ENCODE measurements around the gene NR2F1.
"Not testable (repeated sequence)": the region's sequence is repeated elsewhere in the genome, so short reads cannot be mapped to it uniquely, and the experiment has no call there.

Gene NR2F1

GRCh38 chr5:93582677-93583438 lies at the start of gene NR2F1:
TSS of gene NR2F1 (plus strand) at chr5:93583222. CDS start at chr5:93585024, 1,802 bp downstream.
- DNase-seq (ENCODE audit: low read depth) = no peak

GRCh38 chr5:93545872-93546271 lies 37.1 kb upstream of the NR2F1 start:
- DNase-seq (ENCODE audit: low read depth) = no peak

GRCh38 chr5:93549594-93549993 lies 33.4 kb upstream of the NR2F1 start:
- DNase-seq (ENCODE audit: low read depth) = not testable (repeated sequence)

GRCh38 chr5:93557021-93557604 lies 25.9 kb upstream of the NR2F1 start:
- DNase-seq (ENCODE audit: low read depth) = no peak

GRCh38 chr5:93566091-93566490 lies 16.9 kb upstream of the NR2F1 start:
- DNase-seq (ENCODE audit: low read depth) = no peak

- DNase-seq (ENCODE audit: low read depth) = no peak
Observed at GRCh38 chr5:93567424-93567823, 15.6 kb upstream of the NR2F1 start.

GRCh38 chr5:93569300-93570160 lies 13.5 kb upstream of the NR2F1 start:
- no peak for DNase-seq (ENCODE audit: low read depth)

GRCh38 chr5:93570294-93571113 lies 12.5 kb upstream of the NR2F1 start:
- DNase-seq (ENCODE audit: low read depth) = no peak

GRCh38 chr5:93571114-93571949 lies 11.7 kb upstream of the NR2F1 start:
- DNase-seq (ENCODE audit: low read depth) = no peak

GRCh38 chr5:93572101-93572607 lies 10.9 kb upstream of the NR2F1 start:
- no peak for DNase-seq (ENCODE audit: low read depth)

GRCh38 chr5:93572608-93573353 lies 10.2 kb upstream of the NR2F1 start:
- DNase-seq (ENCODE audit: low read depth) = no peak

GRCh38 chr5:93573354-93574351 lies 9.4 kb upstream of the NR2F1 start:
- DNase-seq (ENCODE audit: low read depth) = no peak

- no peak for DNase-seq (ENCODE audit: low read depth)
Observed at GRCh38 chr5:93574491-93575305, 8.3 kb upstream of the NR2F1 start.

- no peak for DNase-seq (ENCODE audit: low read depth)
Observed at GRCh38 chr5:93575461-93576414, 7.3 kb upstream of the NR2F1 start.

- no peak for DNase-seq (ENCODE audit: low read depth)
Observed at GRCh38 chr5:93576994-93577853, 5.8 kb upstream of the NR2F1 start.

Data from stimulated activated CD8-positive, alpha-beta memory T cell treated with anti-CD3 and anti-CD28 coated beads, Interleukin-15, amount 100 ng/mL, for 24 hours (primary cell).